Measurements from ENCODE around the gene GPR137. TPM values are rescaled to one million over a fixed set of nuclear protein-coding genes. Genes with fewer than 3 reads are reported as not detected.
A peak's percentile ranks its signal among the peaks of the same experiment; 100 is the strongest.

Gene GPR137
- total and polyA plus RNA-seq, 9 of the 15 experiments (the other 6 are each of a cell fraction or from before 2014, with no cell fraction given) = 0.32 to 26.7 (median 10.7) TPM

- peak; percentile 89 to 98 (median 93) for DNase-seq (ENCODE audit: extremely low read depth in 1 of 4, low spot score in 3 of 4)
- Histone ChIP-seq H3K9me3 (replicated peaks; ENCODE audit: control insufficient read depth, insufficient read depth, low read depth, low read length) (no peaks in the 10 kb centered on the region), H2AFZ (ENCODE audit: low read depth, low read length) (peak within 1 kb of the TSS; percentile 75), H3K9ac (ENCODE audit: insufficient read depth in 1 of 2, low read depth in 2 of 2, low read length in 2 of 2) (peak within 1 kb of the TSS; percentile 93 to 97), H3K79me2 (ENCODE audit: control insufficient read depth, insufficient read depth, low read length) (peaks cover 57% of the 10 kb centered on the region), H3K4me1 (replicated peaks in 1 of 2; ENCODE audit: control insufficient read depth in 2 of 2, insufficient read depth in 2 of 2, low read length in 2 of 2) (peaks cover 27 to 70% of the 10 kb centered on the region in 2 experiments), H3K27me3 (ENCODE audit: control insufficient read depth in 2 of 2, insufficient read depth in 2 of 2, low read length in 2 of 2) (no peaks in the 10 kb centered on the region), H3K27ac (ENCODE audit: extremely low read depth, low read depth, low read length) (peak within 1 kb of the TSS; percentile 95), H3K36me3 (ENCODE audit: control insufficient read depth, insufficient read depth, low read length) (peaks cover 71% of the 10 kb centered on the region), H4K20me1 (replicated peaks; ENCODE audit: control insufficient read depth, insufficient read depth, low read length) (0 out of 2 replicates have a peak, but pooled peaks cover 3% of the 10 kb centered on the region), H3K4me2 (ENCODE audit: insufficient read depth, low read length) (peak within 1 kb of the TSS; percentile 92), H3K9me1 (ENCODE audit: control insufficient read depth, insufficient read depth, low read length) (no peaks in the 10 kb centered on the region), H3K4me3 (peak within 1 kb of the TSS; percentile 99)
- ATAC-seq = peak; percentile 70
- ChIA-PET POLR2A (interaction anchor here (0.5 to 1.0 kb wide), 11 partner anchors 8 to 700 kb away, joined by 3 to 6 read pairs (median 5); partner anchors contain the start of genes ESRRA and FERMT3), CTCF (ENCODE audit: low intra/inter-chr PET ratio) (no interaction called here)
- WGBS (ENCODE audit: insufficient coverage, low coverage, missing lambda C conversion rate) = under 1% methylated on average over 51 of the region's 58 CpGs
- intact Hi-C loops (cut with micrococcal nuclease) (loop anchor here (10.0 kb wide), 1 partner anchor 64 kb away; the partner anchor contains the start of genes CATSPERZ and ESRRA), in situ Hi-C loops (cut with MboI) (no loop called here)
- FAIRE-seq = peak; percentile 89
- BruUV-seq (replicated peaks) = TSS peak; percentile 85
- TF ChIP-seq ZBTB9 (CRISPR knock-in tag; IDR thresholded peaks at IDR 0.05) (peak; percentile 66; the same call in 1 of the 2 replicates), ZNF584 (CRISPR knock-in tag; IDR thresholded peaks at IDR 0.05; ENCODE audit: low read depth) (0 out of 2 replicates have a peak, but pooled peaks have one; percentile 51), IRF2 (CRISPR knock-in tag; IDR thresholded peaks at IDR 0.05) (no peak), CREB5 (CRISPR knock-in tag; IDR thresholded peaks at IDR 0.05) (0 out of 2 replicates have a peak, but pooled peaks have one; percentile 81), TFAP4 (CRISPR knock-in tag; IDR thresholded peaks at IDR 0.05; ENCODE audit: borderline replicate concordance) (peak; percentile 42; the same call in 1 of the 2 replicates), ZNF232 (CRISPR knock-in tag; IDR thresholded peaks at IDR 0.05) (peak; percentile 29; the same call in 1 of the 2 replicates), CREM (IDR thresholded peaks at IDR 0.05; ENCODE audit: low read depth) (peak; percentile 97)
- TF ChIP-seq, protein P1, sequence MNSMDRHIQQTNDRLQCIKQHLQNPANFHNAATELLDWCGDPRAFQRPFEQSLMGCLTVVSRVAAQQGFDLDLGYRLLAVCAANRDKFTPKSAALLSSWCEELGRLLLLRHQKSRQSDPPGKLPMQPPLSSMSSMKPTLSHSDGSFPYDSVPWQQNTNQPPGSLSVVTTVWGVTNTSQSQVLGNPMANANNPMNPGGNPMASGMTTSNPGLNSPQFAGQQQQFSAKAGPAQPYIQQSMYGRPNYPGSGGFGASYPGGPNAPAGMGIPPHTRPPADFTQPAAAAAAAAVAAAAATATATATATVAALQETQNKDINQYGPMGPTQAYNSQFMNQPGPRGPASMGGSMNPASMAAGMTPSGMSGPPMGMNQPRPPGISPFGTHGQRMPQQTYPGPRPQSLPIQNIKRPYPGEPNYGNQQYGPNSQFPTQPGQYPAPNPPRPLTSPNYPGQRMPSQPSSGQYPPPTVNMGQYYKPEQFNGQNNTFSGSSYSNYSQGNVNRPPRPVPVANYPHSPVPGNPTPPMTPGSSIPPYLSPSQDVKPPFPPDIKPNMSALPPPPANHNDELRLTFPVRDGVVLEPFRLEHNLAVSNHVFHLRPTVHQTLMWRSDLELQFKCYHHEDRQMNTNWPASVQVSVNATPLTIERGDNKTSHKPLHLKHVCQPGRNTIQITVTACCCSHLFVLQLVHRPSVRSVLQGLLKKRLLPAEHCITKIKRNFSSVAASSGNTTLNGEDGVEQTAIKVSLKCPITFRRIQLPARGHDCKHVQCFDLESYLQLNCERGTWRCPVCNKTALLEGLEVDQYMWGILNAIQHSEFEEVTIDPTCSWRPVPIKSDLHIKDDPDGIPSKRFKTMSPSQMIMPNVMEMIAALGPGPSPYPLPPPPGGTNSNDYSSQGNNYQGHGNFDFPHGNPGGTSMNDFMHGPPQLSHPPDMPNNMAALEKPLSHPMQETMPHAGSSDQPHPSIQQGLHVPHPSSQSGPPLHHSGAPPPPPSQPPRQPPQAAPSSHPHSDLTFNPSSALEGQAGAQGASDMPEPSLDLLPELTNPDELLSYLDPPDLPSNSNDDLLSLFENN (IDR thresholded peaks at IDR 0.05; ENCODE audit: low read depth in 2 of 2, low read length in 2 of 2) = peak in 1 of 2 experiments; percentile 76; a peak in 2 of 4 replicates
Observed at GRCh38 chr11:64240435-64241240, 45.0 kb upstream of the GPR137 start, which contains the start of gene FKBP2. TSS of gene FKBP2 (plus strand) at chr11:64241095. CDS start at chr11:64242388, 1,293 bp downstream.
